ENCODE measurements around the gene MBD5. TPM values are rescaled to one million over a fixed set of nuclear protein-coding genes. Genes with fewer than 3 reads are reported as not detected.

MBD5 gene
- total RNA-seq, 1 experiment from 2014 or later, result 33.7 TPM

- no peak overlapping the region for H3K27ac Mint-ChIP-seq
- peaks cover 22% of the 10 kb centered on the region for H3K9me3 Mint-ChIP-seq
- ATAC-seq, result no peak
- H3K36me3 Mint-ChIP-seq, result peaks cover 8% of the 10 kb centered on the region; the same call in 1 of the 2 replicates
- no peak overlapping the region for H3K4me3 Mint-ChIP-seq
- POLR2A ChIA-PET, result no interaction called here
- CTCF ChIA-PET, result no interaction called here
- TF ChIP-seq ATF2 (CRISPR knock-in tag; IDR thresholded peaks at IDR 0.05; ENCODE audit: borderline replicate concordance, low read depth) (no peak), NFE2L1 (CRISPR knock-in tag; IDR thresholded peaks at IDR 0.05) (no peak), SMAD3 (CRISPR knock-in tag; IDR thresholded peaks at IDR 0.05; ENCODE audit: borderline replicate concordance) (no peak)
- no peaks in the 10 kb centered on the region; the same call in 1 of the 2 replicates for H3K4me1 Mint-ChIP-seq
- H3K27me3 Mint-ChIP-seq (ENCODE audit: low read depth), result no peaks in the 10 kb centered on the region
- no peak for DNase-seq (ENCODE audit: low spot score)
These were observed 409.2 kb downstream of the MBD5 start for GRCh38 chr2:148430101-148430500.

- DNase-seq (ENCODE audit: low spot score), result no peak
- Mint-ChIP-seq H3K4me1 (peaks cover under 1% of the 10 kb centered on the region), H3K4me3 (no peak overlapping the region), H3K36me3 (no peaks in the 10 kb centered on the region), H3K9me3 (no peaks in the 10 kb centered on the region), H3K27me3 (ENCODE audit: low read depth) (no peaks in the 10 kb centered on the region), H3K27ac (no peak overlapping the region)
- ChIA-PET CTCF (interaction anchor here (1.2 kb wide), 1 partner anchor 61 kb away, joined by 3 read pairs; no protein-coding TSS in a partner anchor), POLR2A (no interaction called here)
- no peak for TF ChIP-seq ZMAT4 (CRISPR knock-in tag; IDR thresholded peaks at IDR 0.05)
- TF ChIP-seq JAZF1 (CRISPR knock-in tag; IDR thresholded peaks at IDR 0.05), result no peak
- no peak for TF ChIP-seq IRF2 (CRISPR knock-in tag; IDR thresholded peaks at IDR 0.05; ENCODE audit: borderline replicate concordance, low read depth)
- TF ChIP-seq ZNF263 (CRISPR knock-in tag; IDR thresholded peaks at IDR 0.05; ENCODE audit: low read depth), result no peak
- TF ChIP-seq ESRRA (CRISPR knock-in tag; IDR thresholded peaks at IDR 0.05; ENCODE audit: borderline replicate concordance), result no peak
- no peak for TF ChIP-seq NR2C2 (CRISPR knock-in tag; IDR thresholded peaks at IDR 0.05)
- no peak for TF ChIP-seq TEAD4 (CRISPR knock-in tag; IDR thresholded peaks at IDR 0.05)
- TF ChIP-seq RELA (CRISPR knock-in tag; IDR thresholded peaks at IDR 0.05; ENCODE audit: borderline replicate concordance), result no peak
- no peak for TF ChIP-seq ZSCAN18 (CRISPR knock-in tag; IDR thresholded peaks at IDR 0.05)
- TF ChIP-seq SOX15 (CRISPR knock-in tag; IDR thresholded peaks at IDR 0.05), result no peak
- TF ChIP-seq NR1H2 (CRISPR knock-in tag; IDR thresholded peaks at IDR 0.05), result no peak
- no peak for TF ChIP-seq KAT7 (CRISPR knock-in tag; IDR thresholded peaks at IDR 0.05; ENCODE audit: borderline replicate concordance)
- no peak for ATAC-seq
These were observed 427.0 kb downstream of the MBD5 start for GRCh38 chr2:148447877-148448276.

- no peaks in the 10 kb centered on the region for H3K27me3 Mint-ChIP-seq (ENCODE audit: low read depth)
- CTCF ChIA-PET, result interaction anchor here (1.1 kb wide), 1 partner anchor 540 kb away, joined by 3 read pairs; no protein-coding TSS in a partner anchor
- DNase-seq (ENCODE audit: low spot score) (no peak), ATAC-seq (no peak)
- POLR2A ChIA-PET, result no interaction called here
- H3K36me3 Mint-ChIP-seq, result no peaks in the 10 kb centered on the region
- H3K27ac Mint-ChIP-seq, result no peak overlapping the region
- H3K4me3 Mint-ChIP-seq, result no peak overlapping the region
- no peaks in the 10 kb centered on the region for H3K9me3 Mint-ChIP-seq
- H3K4me1 Mint-ChIP-seq, result peaks cover 6% of the 10 kb centered on the region
- no peak for TF ChIP-seq E2F4 (CRISPR knock-in tag; IDR thresholded peaks at IDR 0.05; ENCODE audit: borderline replicate concordance, low read depth)
- TF ChIP-seq ZSCAN18 (CRISPR knock-in tag; IDR thresholded peaks at IDR 0.05), result no peak
- no peak for TF ChIP-seq GTF2I (CRISPR knock-in tag; conservative IDR thresholded peaks at IDR 0.05)
- no peak for TF ChIP-seq ZMAT4 (CRISPR knock-in tag; IDR thresholded peaks at IDR 0.05)
- no peak for TF ChIP-seq ATF3 (CRISPR knock-in tag; conservative IDR thresholded peaks at IDR 0.05)
- no peak for TF ChIP-seq E2F1 (CRISPR knock-in tag; IDR thresholded peaks at IDR 0.05)
- TF ChIP-seq ETV6 (CRISPR knock-in tag; IDR thresholded peaks at IDR 0.05), result no peak
These were observed 429.6 kb downstream of the MBD5 start for GRCh38 chr2:148450531-148450930.
